Measurements from ENCODE around the gene GJA4.

The GJA4 gene

DNA sequence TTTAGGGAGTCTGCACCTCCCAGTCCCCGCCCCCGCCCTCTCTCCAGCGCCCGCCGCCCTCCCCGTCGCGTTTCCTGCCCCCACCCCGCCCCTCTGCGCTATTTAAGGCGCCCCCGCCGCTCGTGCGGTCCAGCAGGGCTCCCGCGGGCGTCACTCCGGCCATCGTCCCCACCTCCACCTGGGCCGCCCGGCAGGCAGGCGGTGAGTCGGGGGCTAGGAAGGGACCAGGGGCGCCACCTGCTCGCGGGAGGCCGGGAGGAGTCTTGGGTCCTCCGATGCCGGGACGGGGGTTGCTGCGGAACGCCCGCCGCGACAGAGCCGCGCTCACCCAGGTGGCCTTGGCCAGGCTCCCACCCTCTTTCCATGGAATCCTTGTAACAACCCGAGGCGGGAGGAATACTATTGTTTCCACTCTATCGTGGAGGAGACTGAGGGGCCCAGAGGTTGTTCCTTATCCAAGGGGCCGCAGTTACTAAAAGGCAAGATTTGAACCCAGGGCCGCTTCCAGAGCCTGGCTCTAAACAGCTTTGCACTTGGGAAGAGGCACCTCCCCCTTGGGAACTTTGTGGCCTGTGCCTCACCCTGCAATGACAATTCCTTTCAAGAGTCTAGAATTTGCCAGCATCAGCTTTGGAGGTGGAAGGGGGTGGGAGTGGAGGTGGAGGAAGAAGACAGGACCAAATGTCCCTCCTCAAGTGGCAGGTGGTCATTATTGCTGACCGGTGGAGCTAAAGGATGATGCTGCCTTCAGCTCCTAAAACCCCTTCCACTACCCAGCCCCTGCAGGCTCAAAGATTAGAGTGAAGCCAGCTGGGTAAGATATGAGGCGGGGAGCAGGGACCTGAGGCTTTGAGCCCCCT is at the start of gene GJA4:
TSS of gene GJA4 (plus strand) at position 132 of the 860 bp plus-strand sequence. CDS start 1,215 bp downstream, outside the sequence.
- no peak for DNase-seq

DNA sequence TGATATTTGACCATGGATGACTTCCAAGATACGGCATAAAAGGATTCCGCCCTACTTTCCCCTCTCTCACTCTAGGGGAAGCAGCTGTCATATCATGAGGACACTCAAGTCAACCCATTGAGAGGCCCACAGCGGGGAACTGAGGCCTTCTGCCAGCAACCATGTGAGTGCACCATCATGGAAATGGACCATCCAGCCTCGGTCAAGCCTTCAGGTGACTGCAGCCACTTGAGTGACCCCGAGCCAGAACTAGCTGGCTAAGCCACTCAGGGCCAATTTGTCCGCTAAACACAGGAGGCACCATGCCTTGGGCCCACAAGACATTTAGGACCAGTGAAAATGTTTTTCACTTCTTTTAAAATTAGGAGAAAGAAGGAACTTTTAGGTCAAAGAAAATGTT is 49.0 kb upstream of the GJA4 start:
- no peak for DNase-seq

DNA sequence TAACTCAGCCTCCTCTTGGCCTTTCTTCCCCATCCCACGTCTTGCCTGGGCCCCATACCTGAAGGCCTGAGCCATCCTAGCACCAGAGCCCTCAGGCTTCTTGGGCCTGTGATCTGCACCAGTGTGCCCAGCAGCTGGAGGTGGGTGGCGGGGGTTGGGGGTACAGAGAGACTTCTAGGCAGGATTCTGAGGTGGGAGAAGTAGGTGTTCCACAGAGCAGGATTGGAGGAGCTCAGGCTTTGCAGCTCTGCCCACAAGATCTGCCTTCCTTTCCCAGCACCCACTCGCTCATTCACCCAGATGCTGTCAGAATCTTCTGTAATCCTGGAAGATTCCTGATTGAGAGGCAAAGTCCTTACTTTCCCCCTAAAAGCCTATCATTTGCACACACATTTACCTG is 47.9 kb upstream of the GJA4 start:
- DNase-seq: no peak

DNA sequence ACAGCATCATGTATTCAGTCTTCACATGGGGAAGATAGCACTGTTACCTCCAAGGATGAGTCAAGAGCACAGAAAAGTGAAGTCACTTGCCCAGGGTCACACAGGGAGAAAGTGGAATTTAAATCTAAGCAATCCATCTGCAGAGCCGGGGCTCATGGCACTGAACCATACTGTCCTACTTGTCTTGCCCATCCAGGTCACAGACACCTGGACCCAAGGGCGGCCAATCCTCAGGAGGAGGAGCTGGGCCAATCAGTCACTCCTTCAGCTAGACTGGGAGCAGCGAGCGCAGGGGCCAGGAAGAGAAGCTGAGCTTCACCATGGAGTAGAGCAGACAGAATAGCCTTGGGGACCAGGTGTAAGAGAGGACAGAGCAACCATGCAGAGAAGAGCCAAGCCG is 47.1 kb upstream of the GJA4 start:
- no peak for DNase-seq

DNA sequence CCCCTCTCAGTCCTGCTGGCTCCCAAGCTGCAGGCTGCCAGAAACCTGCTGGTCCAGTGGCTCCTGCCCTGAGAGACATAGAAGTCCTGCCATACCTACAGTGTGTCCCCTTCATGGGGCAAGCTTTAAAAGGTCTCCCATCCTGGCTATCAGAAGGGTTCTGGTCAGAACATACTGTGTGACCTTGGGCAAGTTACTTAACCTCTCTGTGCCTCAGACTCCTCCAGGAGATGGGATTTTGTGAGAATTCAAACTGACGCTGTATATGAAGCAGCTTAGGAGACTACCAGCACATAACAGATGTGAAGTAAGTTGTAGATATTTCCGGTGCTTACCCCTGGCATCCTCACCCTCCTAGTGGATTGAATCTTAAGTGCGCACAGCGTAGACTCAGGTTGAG is 46.7 kb upstream of the GJA4 start:
- no peak for DNase-seq

DNA sequence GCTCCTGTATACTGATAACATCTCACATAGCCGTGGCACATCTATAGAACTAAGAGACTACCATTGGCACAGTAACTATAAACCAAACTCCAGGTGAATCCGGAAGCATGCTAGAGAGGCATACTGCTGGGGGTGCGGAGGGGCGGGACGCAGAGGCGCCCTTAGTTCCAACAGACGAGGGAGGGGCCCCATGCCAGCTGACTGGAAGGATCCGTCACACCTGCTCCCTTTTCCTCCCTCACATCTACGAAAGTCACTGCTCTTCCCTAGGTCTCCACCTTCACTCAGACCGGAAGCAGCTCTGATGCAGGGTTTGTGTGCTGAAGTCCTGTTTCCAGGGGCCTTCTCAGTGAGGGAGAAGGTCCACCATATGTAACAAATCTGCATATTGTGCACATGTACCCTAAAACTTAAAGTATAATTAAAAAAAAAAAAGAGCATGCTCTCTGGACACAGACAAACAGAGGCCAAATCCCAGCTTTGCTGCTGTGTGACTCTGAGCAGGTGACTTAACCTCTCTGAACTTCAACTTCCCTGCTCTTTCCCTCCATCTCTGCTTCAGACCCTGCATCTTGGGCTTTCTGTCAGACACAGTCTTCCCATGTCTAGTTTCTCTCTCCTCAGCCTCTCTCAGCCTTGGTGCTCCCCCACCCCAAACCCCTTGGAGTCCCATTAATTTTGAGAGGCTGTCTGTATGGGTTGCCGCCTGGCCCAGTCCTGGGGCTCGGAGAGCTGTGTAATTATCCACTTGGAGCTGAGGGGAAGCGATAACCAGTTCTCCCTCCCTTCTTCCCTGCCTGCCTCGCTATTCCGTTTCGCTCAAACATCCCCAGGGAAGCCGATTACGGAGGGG is 45.8 kb upstream of the GJA4 start:
- DNase-seq: no peak

DNA sequence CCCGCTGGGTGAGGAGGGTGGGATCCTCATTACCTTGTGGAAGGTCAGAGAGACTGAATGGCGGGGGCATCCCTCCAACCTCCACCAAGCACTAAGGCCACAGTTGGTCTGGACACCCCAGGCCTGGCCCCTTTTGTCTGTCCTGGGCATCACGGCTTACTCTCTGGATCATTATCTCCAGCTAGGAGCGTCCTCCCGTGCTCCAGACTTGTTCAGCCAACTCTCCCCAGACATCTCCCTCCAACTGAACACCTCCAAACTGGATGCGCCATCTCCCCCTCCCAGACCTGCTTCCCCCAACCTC is 45.2 kb upstream of the GJA4 start:
- DNase-seq: no peak

DNA sequence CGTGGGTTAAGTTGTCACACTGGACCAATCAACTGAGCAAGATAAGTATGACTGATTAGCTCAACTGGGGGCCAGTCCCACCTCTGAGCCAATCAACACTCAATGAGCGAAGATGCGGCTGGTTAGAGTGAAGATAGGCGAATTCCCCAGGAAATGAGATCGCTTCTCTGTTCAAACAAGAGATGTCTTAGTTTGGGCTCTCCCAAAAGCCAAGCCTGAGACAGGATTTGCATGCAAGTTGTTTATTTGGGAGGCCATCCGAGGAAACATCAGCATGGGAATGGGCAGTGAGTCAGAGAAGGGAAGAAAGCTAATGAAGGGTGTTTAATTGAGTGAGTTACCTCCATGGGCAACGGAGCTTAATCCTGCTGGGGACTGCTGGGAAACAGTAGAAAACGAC is 42.8 kb upstream of the GJA4 start:
- no peak for DNase-seq

DNA sequence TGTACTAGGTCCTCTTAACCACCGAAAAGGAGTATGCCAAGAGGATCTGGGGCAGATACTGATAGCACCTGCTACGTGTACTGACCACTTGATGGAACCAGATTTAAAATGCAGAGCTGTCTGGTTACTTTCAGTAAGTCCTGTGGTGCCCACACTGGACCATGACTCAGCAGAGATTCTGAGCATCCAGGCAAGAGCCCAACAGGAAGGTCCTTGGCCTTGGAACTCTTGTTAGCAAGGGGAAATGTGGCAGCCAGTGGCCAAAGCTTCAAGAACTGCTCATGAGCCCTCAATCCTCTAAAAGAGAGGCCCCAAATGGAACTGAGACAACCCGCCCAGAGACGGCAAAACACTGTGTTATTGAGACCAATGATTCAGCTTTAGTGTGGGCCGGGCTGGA is 42.2 kb upstream of the GJA4 start:
- no peak for DNase-seq

DNA sequence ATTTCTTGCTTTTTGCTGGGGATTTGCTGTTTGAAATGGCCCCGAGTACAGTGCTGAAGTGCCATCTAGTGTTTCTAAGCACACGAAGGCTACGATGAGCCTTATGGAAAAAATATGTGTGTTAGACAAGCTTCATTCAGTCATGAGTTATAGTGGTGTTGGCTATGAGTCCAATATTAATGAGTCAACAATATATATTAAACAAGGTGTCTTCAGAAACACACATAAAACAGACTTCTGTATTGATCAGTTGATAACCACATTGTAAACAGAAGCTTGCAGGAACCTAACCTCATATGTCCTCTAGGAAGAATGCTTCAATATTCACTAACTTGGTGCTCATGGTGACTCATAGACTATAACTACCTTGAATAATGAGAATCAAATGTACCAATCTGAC is 39.6 kb upstream of the GJA4 start:
- DNase-seq: no peak

DNA sequence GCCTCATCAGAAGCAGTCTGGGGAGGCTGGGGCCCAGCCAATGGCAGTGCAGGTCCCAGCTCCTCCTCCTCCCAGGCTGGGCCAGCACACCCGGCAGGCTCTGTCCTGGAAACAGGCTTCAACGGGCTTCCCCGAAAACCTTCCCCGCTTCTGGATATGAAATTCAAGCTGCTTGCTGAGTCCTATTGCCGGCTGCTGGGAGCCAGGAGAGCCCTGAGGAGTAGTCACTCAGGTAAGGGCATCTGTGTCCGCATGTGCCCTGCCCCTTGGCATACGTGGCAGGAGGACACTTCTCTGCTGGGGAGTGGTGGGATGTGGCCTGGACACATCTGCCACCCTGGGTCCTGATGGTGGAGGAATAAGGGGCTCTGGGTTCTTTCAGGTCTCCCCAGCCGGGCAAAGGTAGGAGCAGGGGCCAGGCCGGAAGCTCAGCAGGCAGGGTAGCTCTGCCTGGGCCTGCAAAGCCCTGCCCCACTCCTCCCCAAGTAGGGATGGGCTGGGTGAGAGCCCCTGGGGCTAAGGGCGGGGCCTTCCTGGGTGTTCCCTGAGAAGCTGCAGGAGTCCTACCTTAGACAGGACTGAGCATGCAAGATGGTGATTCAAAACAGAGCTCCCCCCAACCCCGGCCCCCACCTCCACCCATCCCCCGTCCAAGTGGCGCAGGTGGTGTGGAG is 37.7 kb upstream of the GJA4 start, which contains the start of gene GJB5:
TSS of gene GJB5 (plus strand) at position 84 of the 674 bp plus-strand sequence. CDS start 2,284 bp downstream, outside the sequence.
- DNase-seq: no peak

DNA sequence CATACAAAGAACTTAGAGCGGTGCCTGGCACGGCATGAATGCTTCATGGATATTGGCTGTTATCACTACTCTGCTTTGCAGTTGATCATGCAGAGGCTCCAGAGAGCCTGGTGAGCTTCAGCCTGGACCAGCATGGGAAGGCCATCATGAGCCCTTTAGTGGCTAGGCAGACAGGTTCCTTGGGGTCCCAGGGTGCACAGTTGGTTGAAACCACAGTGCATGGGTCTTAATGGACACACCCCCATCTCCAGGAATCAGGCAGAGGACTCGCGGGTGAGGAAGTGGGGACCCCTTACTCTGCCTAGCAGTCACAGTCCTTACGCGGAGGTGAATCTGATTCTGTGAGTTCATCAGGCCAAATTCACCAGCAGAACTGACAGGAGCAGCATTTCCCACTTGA is 36.8 kb upstream of the GJA4 start:
- no peak for DNase-seq

DNA sequence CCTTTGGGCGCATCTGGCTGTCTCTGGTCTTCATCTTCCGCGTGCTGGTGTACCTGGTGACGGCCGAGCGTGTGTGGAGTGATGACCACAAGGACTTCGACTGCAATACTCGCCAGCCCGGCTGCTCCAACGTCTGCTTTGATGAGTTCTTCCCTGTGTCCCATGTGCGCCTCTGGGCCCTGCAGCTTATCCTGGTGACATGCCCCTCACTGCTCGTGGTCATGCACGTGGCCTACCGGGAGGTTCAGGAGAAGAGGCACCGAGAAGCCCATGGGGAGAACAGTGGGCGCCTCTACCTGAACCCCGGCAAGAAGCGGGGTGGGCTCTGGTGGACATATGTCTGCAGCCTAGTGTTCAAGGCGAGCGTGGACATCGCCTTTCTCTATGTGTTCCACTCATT is 35.4 kb upstream of the GJA4 start:
- DNase-seq: no peak

DNA sequence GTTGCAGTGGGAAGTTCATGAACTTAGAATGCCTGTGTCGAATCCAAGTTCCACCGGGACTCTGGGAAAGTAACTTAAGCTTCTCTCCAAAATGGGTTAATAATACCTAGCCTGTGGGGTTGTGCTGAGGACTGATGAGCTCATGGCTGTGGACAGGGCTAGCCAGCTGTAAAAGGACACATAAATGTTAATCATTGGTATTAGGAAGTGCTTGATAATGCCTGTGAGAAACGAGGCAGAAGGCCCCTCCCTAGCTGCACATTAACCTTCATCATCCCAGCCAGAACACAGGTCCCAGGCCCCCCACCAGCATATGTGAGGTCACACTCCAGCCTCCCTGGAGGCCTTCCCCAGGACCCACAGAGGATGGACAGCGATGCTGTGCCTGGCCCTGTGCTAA is 34.0 kb upstream of the GJA4 start:
- no peak for DNase-seq

DNA sequence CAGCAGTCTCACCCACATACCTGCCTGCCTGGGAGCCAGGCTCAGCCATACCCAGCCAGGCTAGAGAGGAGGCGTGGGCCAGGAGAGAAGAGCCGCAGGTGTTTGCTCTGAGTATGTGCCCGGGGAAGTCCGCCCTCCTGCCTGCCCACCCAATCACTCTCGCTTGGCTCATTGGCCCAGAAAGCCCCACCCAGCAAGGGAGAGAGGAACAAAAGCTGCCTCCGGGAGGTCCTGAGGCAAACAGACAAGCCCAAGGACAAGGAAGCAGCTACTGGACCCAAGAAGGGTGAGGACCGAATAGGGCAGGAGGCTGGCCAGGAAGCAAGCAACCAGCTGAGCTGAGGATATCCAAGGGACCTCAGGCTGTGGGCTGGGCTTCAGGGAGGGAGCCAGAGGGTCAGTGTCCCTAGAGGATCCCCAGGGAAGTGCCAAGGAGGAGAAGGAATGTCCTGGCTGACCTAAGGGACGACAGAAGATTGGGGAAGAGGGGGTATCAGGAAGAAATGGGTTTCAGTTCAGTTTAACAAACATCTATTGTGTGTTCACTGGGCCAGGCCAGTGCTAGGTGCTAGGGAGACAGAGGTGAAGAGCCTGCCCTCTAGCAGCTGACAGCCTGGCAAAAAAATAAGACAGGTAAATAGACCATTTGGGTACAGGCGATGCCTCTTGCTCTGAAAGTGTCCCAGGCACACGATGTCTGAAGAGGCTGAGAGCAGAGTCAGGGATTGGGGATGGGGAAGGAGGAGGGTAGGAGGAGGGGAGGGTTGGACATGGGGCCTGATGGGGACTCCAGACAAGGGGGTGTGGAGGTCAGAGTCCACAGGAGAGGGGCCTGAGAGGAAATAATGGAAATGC is 33.1 kb upstream of the GJA4 start, which contains the start of gene GJB4:
TSS of gene GJB4 (plus strand) at position 238 of the 855 bp plus-strand sequence. CDS start 1,515 bp downstream, outside the sequence.
- no peak for DNase-seq

DNA sequence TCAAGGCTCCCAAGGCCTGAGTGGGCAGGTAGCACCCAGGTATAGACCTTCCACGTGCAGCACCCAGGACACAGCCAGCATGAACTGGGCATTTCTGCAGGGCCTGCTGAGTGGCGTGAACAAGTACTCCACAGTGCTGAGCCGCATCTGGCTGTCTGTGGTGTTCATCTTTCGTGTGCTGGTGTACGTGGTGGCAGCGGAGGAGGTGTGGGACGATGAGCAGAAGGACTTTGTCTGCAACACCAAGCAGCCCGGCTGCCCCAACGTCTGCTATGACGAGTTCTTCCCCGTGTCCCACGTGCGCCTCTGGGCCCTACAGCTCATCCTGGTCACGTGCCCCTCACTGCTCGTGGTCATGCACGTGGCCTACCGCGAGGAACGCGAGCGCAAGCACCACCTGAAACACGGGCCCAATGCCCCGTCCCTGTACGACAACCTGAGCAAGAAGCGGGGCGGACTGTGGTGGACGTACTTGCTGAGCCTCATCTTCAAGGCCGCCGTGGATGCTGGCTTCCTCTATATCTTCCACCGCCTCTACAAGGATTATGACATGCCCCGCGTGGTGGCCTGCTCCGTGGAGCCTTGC is 31.5 kb upstream of the GJA4 start:
- no peak for DNase-seq

DNA sequence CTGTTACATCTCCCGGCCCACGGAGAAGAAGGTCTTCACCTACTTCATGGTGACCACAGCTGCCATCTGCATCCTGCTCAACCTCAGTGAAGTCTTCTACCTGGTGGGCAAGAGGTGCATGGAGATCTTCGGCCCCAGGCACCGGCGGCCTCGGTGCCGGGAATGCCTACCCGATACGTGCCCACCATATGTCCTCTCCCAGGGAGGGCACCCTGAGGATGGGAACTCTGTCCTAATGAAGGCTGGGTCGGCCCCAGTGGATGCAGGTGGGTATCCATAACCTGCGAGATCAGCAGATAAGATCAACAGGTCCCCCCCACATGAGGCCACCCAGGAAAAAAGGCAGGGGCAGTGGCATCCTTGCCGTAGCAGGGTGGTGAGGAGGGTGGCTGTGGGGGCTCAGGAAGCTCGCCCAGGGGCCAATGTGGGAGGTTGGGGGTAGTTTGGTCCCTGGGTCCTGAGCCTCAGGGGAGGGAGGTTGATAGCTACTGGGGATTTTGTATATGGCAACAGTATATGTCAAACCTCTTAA is 31.0 kb upstream of the GJA4 start:
- DNase-seq: no peak

DNA sequence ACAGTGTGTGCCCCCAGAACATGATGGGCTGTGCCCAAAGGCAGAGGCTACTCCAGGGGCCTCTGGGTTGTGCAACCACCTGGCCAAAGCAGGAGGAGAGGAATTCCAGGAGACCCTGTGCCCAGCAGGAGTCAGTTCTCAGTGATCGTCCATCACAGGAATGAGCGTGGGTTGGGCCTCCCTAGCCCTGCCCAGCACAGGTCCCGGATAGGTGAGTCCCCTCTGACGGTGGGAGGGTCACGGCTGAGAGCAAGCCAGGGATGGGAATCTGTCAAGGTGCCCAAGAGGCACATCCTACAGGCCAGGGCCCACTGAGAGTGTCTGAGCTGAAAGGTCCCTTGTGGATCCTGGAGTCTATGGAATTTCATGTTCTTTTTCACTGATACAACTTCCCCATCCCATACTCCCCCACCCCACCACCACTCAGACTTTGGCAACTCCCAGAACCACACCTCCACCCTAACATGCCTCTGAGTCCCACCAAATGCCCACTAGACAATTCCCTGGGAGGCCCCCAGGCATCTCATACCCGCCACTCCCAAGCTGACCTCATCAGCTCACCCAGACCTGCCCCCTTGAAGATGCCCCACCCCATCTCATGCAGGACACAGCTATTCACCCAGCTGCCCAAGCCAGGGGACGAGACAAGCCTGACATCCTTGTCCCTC is 30.2 kb upstream of the GJA4 start:
- DNase-seq: no peak

DNA sequence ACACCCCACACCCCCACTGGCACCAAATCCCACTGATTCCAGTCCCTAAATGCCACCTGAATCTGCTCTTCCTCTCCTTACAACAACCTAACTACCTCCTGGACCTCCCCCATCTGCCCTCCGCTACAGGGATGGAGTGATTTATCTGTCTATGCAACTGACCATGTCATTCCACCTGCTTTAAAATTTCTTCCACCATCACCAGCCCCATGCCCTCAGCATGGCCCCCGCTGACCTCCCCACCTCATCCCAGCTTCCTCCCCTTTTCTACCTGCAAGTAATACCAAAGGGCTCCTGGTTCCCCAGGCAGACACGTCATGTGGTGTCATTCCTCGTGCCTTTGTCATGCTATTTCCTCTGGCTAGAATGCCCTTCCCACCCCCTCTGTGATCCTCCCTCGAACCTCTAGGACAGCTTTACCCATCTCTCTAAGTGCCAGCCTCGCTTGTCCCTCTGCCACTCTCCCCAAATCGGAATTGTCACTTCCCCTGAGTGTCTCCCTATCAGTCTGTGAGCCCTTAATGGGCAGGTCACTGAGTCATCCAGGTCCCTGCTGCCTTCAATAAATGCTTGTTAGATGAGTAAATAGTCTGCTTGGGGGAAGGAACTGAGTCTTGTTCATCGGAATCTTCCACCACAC is 29.5 kb upstream of the GJA4 start:
- no peak for DNase-seq

DNA sequence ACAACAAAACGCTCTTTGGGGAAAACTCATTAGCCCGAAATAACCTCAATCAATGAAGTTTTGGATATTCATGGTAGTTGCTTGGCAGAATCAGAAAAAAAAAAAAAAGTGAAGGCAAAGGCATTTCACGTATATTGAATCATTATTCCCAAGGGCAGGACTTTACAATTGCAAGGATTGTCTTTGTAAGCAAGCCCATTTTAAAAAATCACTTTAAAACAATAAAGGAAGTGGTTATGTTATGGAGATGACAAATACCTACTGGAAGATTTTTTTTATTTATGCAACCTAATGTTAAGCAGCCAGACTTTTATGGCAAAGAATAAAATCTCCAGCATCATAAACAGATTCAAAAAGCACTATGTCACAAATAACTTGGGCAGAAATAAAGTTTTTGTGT is 23.9 kb upstream of the GJA4 start:
- DNase-seq: no peak
